OCI-M1 (cell line): Measurements from ENCODE around the gene XXYLT1.

Experiments
- DNase-seq: peaks from one replicate; lab custom pipeline; 2025; lab: John Stamatoyannopoulos, UW

The XXYLT1 gene

GRCh38 chr3:195151402-195151801 is 119.6 kb downstream of the XXYLT1 start:
- DNase-seq: no peak

- DNase-seq: peak; percentile 88
These were observed 120.5 kb downstream of the XXYLT1 start for GRCh38 chr3:195150181-195151118.

GRCh38 chr3:195149292-195150030 is 121.5 kb downstream of the XXYLT1 start:
- no peak for DNase-seq

- DNase-seq: no peak
These were observed 122.4 kb downstream of the XXYLT1 start for GRCh38 chr3:195148549-195148948.

- peak; percentile 19 for DNase-seq
These were observed 123.3 kb downstream of the XXYLT1 start for GRCh38 chr3:195147649-195148080.

- DNase-seq: no peak
These were observed 124.8 kb downstream of the XXYLT1 start for GRCh38 chr3:195146131-195146530.

GRCh38 chr3:195145579-195145978 is 125.4 kb downstream of the XXYLT1 start:
- no peak for DNase-seq

- DNase-seq: no peak
These were observed 127.7 kb downstream of the XXYLT1 start for GRCh38 chr3:195143221-195143620.

GRCh38 chr3:195142519-195142918 is 128.4 kb downstream of the XXYLT1 start:
- no peak for DNase-seq

- peak; percentile 81 for DNase-seq
These were observed 129.9 kb downstream of the XXYLT1 start for GRCh38 chr3:195140816-195141793.

GRCh38 chr3:195140410-195140809 is 130.5 kb downstream of the XXYLT1 start:
- no peak for DNase-seq

- DNase-seq: no peak
These were observed 131.1 kb downstream of the XXYLT1 start for GRCh38 chr3:195139876-195140240.

- DNase-seq: no peak
These were observed 131.7 kb downstream of the XXYLT1 start for GRCh38 chr3:195139091-195139875.

- no peak for DNase-seq
These were observed 133.0 kb downstream of the XXYLT1 start for GRCh38 chr3:195137638-195138588.

- DNase-seq: no peak
These were observed 135.0 kb downstream of the XXYLT1 start for GRCh38 chr3:195135917-195136316.

- no peak for DNase-seq
These were observed 136.5 kb downstream of the XXYLT1 start for GRCh38 chr3:195134431-195134830.

GRCh38 chr3:195133462-195133861 is 137.5 kb downstream of the XXYLT1 start:
- DNase-seq: no peak

- DNase-seq: no peak
These were observed 137.9 kb downstream of the XXYLT1 start for GRCh38 chr3:195133013-195133412.

GRCh38 chr3:195131176-195131575 is 139.8 kb downstream of the XXYLT1 start:
- DNase-seq: no peak
